SK-N-SH treated with all-trans-retinoic acid at 6 μM for 48 hours (cell line): Measurements from ENCODE around the gene SP2.

Source experiments
- ATAC-seq: fragments of 200-7000 bp; cut with Tn5 transposase; 3 replicates; pipeline ENCODE4 v1.9.1; 2020; ENCODE audit warnings: mild to moderate bottlenecking, moderate library complexity
- ARNTL ChIP-seq: fragments of 450-650 bp; formaldehyde crosslinking; IDR thresholded peaks from 2 replicates; pipeline ENCODE4 v1.5.0; 2020; ENCODE audit warnings: low read depth, mild to moderate bottlenecking, moderate library complexity, borderline replicate concordance
- BACH2 ChIP-seq: fragments of 250-450 bp; sonication (Bioruptor Pico); IDR thresholded peaks from 2 replicates; pipeline ENCODE4 v1.9.0; 2021; ENCODE audit warnings: mild to moderate bottlenecking, borderline replicate concordance
- CSDC2 ChIP-seq: fragments of 250-450 bp; sonication (Bioruptor Pico); IDR thresholded peaks from 2 replicates; pipeline ENCODE4 v1.5.0; 2020; ENCODE audit warnings: mild to moderate bottlenecking, moderate library complexity
- ESRRG ChIP-seq: fragments of 250-450 bp; sonication (Bioruptor Pico); IDR thresholded peaks from 2 replicates; pipeline ENCODE4 v1.6.1; 2021; ENCODE audit warnings: mild to moderate bottlenecking
- GLIS3 ChIP-seq: fragments of 250-450 bp; sonication (Bioruptor Pico); IDR thresholded peaks from 2 replicates; pipeline ENCODE4 v1.5.0; 2020; ENCODE audit warnings: mild to moderate bottlenecking, moderate library complexity
- ISL1 ChIP-seq: fragments of 250-450 bp; sonication (Bioruptor Pico); IDR thresholded peaks from 2 replicates; pipeline ENCODE4 v2.1.2; 2022; ENCODE audit warnings: mild to moderate bottlenecking, moderate library complexity
- OSR1 ChIP-seq: fragments of 250-450 bp; sonication (Bioruptor Pico); IDR thresholded peaks from 2 replicates; pipeline ENCODE4 v1.8.0; 2022; ENCODE audit warnings: moderate library complexity, mild to moderate bottlenecking, inconsistent platforms
- PPARA ChIP-seq: fragments of 250-450 bp; sonication (Bioruptor Pico); IDR thresholded peaks from 2 replicates; pipeline ENCODE4 v1.5.0; 2020; ENCODE audit warnings: mild to moderate bottlenecking, borderline replicate concordance
- RARB ChIP-seq: fragments of 250-450 bp; sonication (Bioruptor Pico); IDR thresholded peaks from 2 replicates; pipeline ENCODE4 v1.8.0; 2021; ENCODE audit warnings: mild to moderate bottlenecking, moderate library complexity
- SNAI2 ChIP-seq: fragments of 250-450 bp; sonication (Bioruptor Pico); IDR thresholded peaks from 2 replicates; pipeline ENCODE4 v1.5.0; 2020; ENCODE audit warnings: mild to moderate bottlenecking, moderate library complexity
- TCF4 ChIP-seq: fragments of 250-450 bp; sonication (Bioruptor Pico); IDR thresholded peaks from 2 replicates; pipeline ENCODE4 v1.8.0; 2021; ENCODE audit warnings: mild to moderate bottlenecking, moderate library complexity, borderline replicate concordance
- TOX ChIP-seq: fragments of 250-450 bp; sonication (Bioruptor Pico); IDR thresholded peaks from 2 replicates; pipeline ENCODE4 v1.8.0; 2021; ENCODE audit warnings: mild to moderate bottlenecking, moderate library complexity, borderline replicate concordance
- ZC3H10 ChIP-seq: fragments of 250-450 bp; sonication (Bioruptor Pico); IDR thresholded peaks from 2 replicates; pipeline ENCODE4 v1.5.1; 2021; ENCODE audit warnings: mild to moderate bottlenecking, moderate library complexity
- ZFP3 ChIP-seq: fragments of 250-450 bp; sonication (Bioruptor Pico); IDR thresholded peaks from 2 replicates; pipeline ENCODE4 v1.5.0; 2020; ENCODE audit warnings: mild to moderate bottlenecking, moderate library complexity
- ZFP30 ChIP-seq: fragments of 450-650 bp; formaldehyde crosslinking; IDR thresholded peaks from 2 replicates; pipeline ENCODE4 v1.5.0; 2022; ENCODE audit warnings: mild to moderate bottlenecking, moderate library complexity
- ZNF565 ChIP-seq: fragments of 450-650 bp; formaldehyde crosslinking; conservative IDR thresholded peaks from 2 replicates; pipeline ENCODE4 v1.5.0; 2020; ENCODE audit warnings: low read depth, mild to moderate bottlenecking, moderate library complexity
- ZNF70 ChIP-seq: fragments of 450-650 bp; formaldehyde crosslinking; IDR thresholded peaks from 2 replicates; pipeline ENCODE4 v1.5.0; 2020; ENCODE audit warnings: mild to moderate bottlenecking, moderate library complexity
- ZNF8 ChIP-seq: fragments of 450-650 bp; formaldehyde crosslinking; IDR thresholded peaks from 2 replicates; pipeline ENCODE4 v1.5.0; 2020; ENCODE audit warnings: mild to moderate bottlenecking, moderate library complexity
- TF ChIP-seq, protein P1 (sequence below): fragments of 250-450 bp; sonication (Bioruptor Pico); IDR thresholded peaks from 2 replicates; pipeline ENCODE4 v1.5.1; 2020; ENCODE audit warnings: low read depth, mild to moderate bottlenecking, moderate library complexity
- TF ChIP-seq, protein P2 (sequence below): fragments of 250-450 bp; sonication (Bioruptor Pico); IDR thresholded peaks from 2 replicates; pipeline ENCODE4 v1.8.0; 2021; ENCODE audit warnings: low read depth, mild to moderate bottlenecking, moderate library complexity, borderline replicate concordance
- TF ChIP-seq, protein P3 (sequence below): fragments of 250-450 bp; sonication (Bioruptor Pico); IDR thresholded peaks from 2 replicates; pipeline ENCODE4 v1.5.1; 2021; ENCODE audit warnings: mild to moderate bottlenecking, moderate library complexity
- TF ChIP-seq, protein P4 (sequence below): fragments of 250-450 bp; sonication (Bioruptor Pico); IDR thresholded peaks from 2 replicates; pipeline ENCODE4 v1.5.0; 2020; ENCODE audit warnings: mild to moderate bottlenecking, moderate library complexity

SP2 gene

DNA sequence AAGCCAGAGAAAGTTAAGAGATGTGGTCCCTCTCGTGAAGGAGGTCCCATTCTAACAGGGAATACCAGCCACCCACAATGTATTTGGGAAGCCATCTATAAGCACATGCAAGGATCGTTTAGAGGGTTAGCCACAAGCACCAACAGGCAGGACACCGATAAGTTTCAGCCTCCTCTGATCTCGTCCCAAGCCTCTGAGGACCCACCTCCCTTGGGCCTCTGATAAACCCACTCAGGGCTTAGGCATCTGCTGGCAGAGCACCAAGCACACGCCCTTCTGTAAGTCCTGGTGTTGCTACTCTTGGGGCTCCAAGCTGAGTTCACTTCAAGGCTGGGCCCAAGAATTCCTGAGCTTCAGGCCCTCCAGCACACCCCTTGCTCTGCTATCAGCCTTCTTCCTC, 39.9 kb downstream of the SP2 start:
- peak; percentile 74 for ATAC-seq
- TF ChIP-seq ZNF565 (CRISPR knock-in tag) (no peak), SNAI2 (no peak), PPARA (CRISPR knock-in tag) (no peak), CSDC2 (CRISPR knock-in tag) (no peak), OSR1 (CRISPR knock-in tag) (no peak), ZNF8 (CRISPR knock-in tag) (no peak), TOX (CRISPR knock-in tag) (no peak), TCF4 (CRISPR knock-in tag) (no peak), RARB (CRISPR knock-in tag) (no peak), ZFP3 (no peak), GLIS3 (CRISPR knock-in tag) (no peak), ZFP30 (CRISPR knock-in tag) (no peak), ARNTL (CRISPR knock-in tag) (no peak), BACH2 (CRISPR knock-in tag) (no peak), ZNF70 (CRISPR knock-in tag) (no peak), ISL1 (no peak)
- TF ChIP-seq, protein P1, sequence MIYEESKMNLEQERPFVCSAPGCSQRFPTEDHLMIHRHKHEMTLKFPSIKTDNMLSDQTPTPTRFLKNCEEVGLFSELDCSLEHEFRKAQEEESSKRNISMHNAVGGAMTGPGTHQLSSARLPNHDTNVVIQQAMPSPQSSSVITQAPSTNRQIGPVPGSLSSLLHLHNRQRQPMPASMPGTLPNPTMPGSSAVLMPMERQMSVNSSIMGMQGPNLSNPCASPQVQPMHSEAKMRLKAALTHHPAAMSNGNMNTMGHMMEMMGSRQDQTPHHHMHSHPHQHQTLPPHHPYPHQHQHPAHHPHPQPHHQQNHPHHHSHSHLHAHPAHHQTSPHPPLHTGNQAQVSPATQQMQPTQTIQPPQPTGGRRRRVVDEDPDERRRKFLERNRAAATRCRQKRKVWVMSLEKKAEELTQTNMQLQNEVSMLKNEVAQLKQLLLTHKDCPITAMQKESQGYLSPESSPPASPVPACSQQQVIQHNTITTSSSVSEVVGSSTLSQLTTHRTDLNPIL (CRISPR knock-in tag) = no peak
- TF ChIP-seq, protein P2, sequence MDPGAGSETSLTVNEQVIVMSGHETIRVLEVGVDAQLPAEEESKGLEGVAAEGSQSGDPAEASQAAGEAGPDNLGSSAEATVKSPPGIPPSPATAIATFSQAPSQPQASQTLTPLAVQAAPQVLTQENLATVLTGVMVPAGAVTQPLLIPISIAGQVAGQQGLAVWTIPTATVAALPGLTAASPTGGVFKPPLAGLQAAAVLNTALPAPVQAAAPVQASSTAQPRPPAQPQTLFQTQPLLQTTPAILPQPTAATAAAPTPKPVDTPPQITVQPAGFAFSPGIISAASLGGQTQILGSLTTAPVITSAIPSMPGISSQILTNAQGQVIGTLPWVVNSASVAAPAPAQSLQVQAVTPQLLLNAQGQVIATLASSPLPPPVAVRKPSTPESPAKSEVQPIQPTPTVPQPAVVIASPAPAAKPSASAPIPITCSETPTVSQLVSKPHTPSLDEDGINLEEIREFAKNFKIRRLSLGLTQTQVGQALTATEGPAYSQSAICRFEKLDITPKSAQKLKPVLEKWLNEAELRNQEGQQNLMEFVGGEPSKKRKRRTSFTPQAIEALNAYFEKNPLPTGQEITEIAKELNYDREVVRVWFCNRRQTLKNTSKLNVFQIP = no peak
- TF ChIP-seq, protein P3, sequence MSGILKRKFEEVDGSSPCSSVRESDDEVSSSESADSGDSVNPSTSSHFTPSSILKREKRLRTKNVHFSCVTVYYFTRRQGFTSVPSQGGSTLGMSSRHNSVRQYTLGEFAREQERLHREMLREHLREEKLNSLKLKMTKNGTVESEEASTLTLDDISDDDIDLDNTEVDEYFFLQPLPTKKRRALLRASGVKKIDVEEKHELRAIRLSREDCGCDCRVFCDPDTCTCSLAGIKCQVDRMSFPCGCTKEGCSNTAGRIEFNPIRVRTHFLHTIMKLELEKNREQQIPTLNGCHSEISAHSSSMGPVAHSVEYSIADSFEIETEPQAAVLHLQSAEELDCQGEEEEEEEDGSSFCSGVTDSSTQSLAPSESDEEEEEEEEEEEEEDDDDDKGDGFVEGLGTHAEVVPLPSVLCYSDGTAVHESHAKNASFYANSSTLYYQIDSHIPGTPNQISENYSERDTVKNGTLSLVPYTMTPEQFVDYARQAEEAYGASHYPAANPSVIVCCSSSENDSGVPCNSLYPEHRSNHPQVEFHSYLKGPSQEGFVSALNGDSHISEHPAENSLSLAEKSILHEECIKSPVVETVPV (CRISPR knock-in tag) = no peak
- TF ChIP-seq, protein P4, sequence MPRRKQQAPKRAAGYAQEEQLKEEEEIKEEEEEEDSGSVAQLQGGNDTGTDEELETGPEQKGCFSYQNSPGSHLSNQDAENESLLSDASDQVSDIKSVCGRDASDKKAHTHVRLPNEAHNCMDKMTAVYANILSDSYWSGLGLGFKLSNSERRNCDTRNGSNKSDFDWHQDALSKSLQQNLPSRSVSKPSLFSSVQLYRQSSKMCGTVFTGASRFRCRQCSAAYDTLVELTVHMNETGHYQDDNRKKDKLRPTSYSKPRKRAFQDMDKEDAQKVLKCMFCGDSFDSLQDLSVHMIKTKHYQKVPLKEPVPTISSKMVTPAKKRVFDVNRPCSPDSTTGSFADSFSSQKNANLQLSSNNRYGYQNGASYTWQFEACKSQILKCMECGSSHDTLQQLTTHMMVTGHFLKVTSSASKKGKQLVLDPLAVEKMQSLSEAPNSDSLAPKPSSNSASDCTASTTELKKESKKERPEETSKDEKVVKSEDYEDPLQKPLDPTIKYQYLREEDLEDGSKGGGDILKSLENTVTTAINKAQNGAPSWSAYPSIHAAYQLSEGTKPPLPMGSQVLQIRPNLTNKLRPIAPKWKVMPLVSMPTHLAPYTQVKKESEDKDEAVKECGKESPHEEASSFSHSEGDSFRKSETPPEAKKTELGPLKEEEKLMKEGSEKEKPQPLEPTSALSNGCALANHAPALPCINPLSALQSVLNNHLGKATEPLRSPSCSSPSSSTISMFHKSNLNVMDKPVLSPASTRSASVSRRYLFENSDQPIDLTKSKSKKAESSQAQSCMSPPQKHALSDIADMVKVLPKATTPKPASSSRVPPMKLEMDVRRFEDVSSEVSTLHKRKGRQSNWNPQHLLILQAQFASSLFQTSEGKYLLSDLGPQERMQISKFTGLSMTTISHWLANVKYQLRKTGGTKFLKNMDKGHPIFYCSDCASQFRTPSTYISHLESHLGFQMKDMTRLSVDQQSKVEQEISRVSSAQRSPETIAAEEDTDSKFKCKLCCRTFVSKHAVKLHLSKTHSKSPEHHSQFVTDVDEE (CRISPR knock-in tag) = no peak
- TF ChIP-seq, all 23 proteins: peak for 0

DNA sequence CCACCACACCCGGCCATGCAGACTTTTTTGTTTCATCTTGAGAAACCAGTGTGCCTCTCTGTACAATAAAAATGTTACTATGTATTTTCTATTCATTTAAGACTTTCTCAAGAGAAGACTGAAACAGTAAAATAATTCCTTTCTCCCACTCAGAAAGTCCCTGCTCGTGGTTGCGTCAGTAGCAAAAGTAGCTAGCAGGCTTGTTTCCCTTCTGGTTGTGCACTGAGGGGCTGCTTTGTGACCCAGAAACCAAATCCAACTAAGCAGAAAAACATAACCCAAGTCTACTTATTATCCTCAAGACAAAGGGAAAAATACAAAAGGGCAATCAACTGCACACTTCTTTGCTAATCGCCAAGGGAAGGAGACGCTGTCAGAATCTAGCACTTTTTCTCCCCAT, 41.9 kb downstream of the SP2 start:
- no peak for ATAC-seq
- TF ChIP-seq TOX (CRISPR knock-in tag) = no peak

DNA sequence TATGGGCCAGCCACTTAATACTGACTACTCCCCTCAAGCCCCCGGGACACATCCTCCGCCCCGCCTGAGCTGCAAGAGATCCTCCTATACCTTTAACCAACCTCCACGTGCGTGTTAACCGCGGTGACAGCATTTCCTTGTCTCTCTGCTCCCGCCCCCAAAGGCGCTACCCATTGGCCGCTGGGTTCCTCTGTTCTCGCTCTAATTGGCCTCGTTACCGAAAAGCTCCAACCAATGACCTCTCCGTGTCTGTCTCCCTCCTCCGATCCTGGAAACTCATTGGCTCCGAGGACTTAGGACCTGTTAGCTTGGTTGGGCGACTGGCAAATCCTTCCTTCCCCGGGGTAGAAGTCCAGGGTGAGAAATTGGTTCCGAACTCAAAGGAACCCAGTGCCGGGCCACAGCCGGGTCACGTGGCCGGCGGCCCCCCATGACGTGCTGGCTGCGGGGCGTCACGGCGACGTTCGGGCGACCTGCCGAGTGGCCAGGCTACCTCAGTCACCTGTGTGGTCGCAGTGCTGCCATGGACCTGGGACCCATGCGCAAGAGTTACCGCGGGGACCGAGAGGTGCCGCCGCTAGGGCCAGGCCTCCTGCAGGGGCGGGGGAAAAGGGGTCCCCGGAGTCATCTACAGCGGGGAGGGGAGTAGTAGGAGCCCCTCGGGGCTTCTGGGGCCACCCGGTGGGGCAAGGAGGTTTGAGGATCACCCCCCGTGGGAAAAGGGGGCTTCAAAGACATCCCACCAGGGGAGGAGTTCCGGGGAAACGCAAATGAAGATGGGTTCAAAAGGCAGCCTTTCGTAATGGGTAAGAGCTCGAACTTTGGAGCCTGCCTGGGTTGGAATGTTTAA, 45.4 kb downstream of the SP2 start, which contains the start of gene PNPO:
TSS of gene PNPO (plus strand) at position 326 of the 850 bp plus-strand sequence. CDS start at position 431, 105 bp downstream.
- ATAC-seq = peak; percentile 100
- TF ChIP-seq OSR1 (CRISPR knock-in tag) (no peak), TCF4 (CRISPR knock-in tag) (no peak), TOX (CRISPR knock-in tag) (no peak), RARB (CRISPR knock-in tag) (no peak), ESRRG (CRISPR knock-in tag) (no peak), ZC3H10 (CRISPR knock-in tag) (no peak), SNAI2 (no peak), ISL1 (no peak), ARNTL (CRISPR knock-in tag) (no peak), BACH2 (CRISPR knock-in tag) (no peak), GLIS3 (CRISPR knock-in tag) (no peak)
- TF ChIP-seq, protein P3 (CRISPR knock-in tag) = no peak
- TF ChIP-seq, protein P4 (CRISPR knock-in tag) = no peak
- TF ChIP-seq, protein P1 (CRISPR knock-in tag) = no peak
